CD4-positive, alpha-beta T cell treated with Interleukin-4 for 1 hour (primary cell): ENCODE data around the gene RNF169.

ENCODE experiments used
- DNase-seq, 2 donors: peaks; one replicate each; pipeline ENCODE4 v3.0.0-alpha.2; 2020 to 2022

RNF169 gene

GRCh38 chr11:74770456-74770855 lies 21.8 kb downstream of the RNF169 start:
- DNase-seq = no peak

GRCh38 chr11:74771139-74771538 lies 22.5 kb downstream of the RNF169 start:
- DNase-seq = no peak

GRCh38 chr11:74773476-74773875 lies 24.8 kb downstream of the RNF169 start:
- DNase-seq = no peak

GRCh38 chr11:74775762-74776161 lies 27.1 kb downstream of the RNF169 start:
- DNase-seq = no peak

- DNase-seq = no peak
Observed at GRCh38 chr11:74776546-74776945, 27.9 kb downstream of the RNF169 start.

- DNase-seq = no peak
Observed at GRCh38 chr11:74777038-74777437, 28.4 kb downstream of the RNF169 start.

GRCh38 chr11:74777877-74778276 lies 29.2 kb downstream of the RNF169 start:
- no peak for DNase-seq

- no peak for DNase-seq
Observed at GRCh38 chr11:74778581-74778980, 29.9 kb downstream of the RNF169 start.

- DNase-seq = no peak
Observed at GRCh38 chr11:74780248-74781005, 31.8 kb downstream of the RNF169 start.

- peak; percentile 46 to 56 for DNase-seq
Observed at GRCh38 chr11:74783241-74783871, 34.7 kb downstream of the RNF169 start.

- no peak for DNase-seq
Observed at GRCh38 chr11:74784234-74784633, 35.6 kb downstream of the RNF169 start.

- no peak for DNase-seq
Observed at GRCh38 chr11:74784726-74785125, 36.1 kb downstream of the RNF169 start.

GRCh38 chr11:74786574-74786973 lies 37.9 kb downstream of the RNF169 start:
- no peak for DNase-seq

- DNase-seq = no peak
Observed at GRCh38 chr11:74791333-74792100, 42.9 kb downstream of the RNF169 start.

GRCh38 chr11:74806267-74806666 lies 57.6 kb downstream of the RNF169 start:
- DNase-seq = no peak

- DNase-seq = no peak
Observed at GRCh38 chr11:74809801-74810200, 61.2 kb downstream of the RNF169 start.

GRCh38 chr11:74815966-74816365 lies 67.3 kb downstream of the RNF169 start:
- DNase-seq = no peak

GRCh38 chr11:74816664-74817063 lies 68.0 kb downstream of the RNF169 start:
- DNase-seq = no peak

- no peak for DNase-seq
Observed at GRCh38 chr11:74818283-74818946, 69.8 kb downstream of the RNF169 start.

GRCh38 chr11:74819400-74819799 lies 70.8 kb downstream of the RNF169 start:
- no peak for DNase-seq

- DNase-seq = no peak
Observed at GRCh38 chr11:74820763-74821162, 72.1 kb downstream of the RNF169 start.

GRCh38 chr11:74822170-74822569 lies 73.5 kb downstream of the RNF169 start:
- no peak for DNase-seq

GRCh38 chr11:74824285-74824982 lies 75.8 kb downstream of the RNF169 start:
- no peak for DNase-seq
